GM12864 (cell line): ENCODE data around the gene SERPINA1.

Experiments used
- DNase-seq: peaks from one replicate; pipeline ENCODE4 v3.0.0-alpha.2; 2011; ENCODE audit warnings: low read depth
- H3K4me3 ChIP-seq: 2 replicates; pipeline ENCODE4 v1.5.1; 2011; ENCODE audit warnings: mild to moderate bottlenecking, low read depth, low read length, control low read depth
- TF ChIP-seq, protein P1 (sequence below): IDR thresholded peaks from 2 replicates; pipeline ENCODE4 v1.5.1; 2011; ENCODE audit warnings: low read depth, mild to moderate bottlenecking, moderate library complexity, low read length, control low read depth, inconsistent platforms; ENCODE audit errors: missing control alignments

Gene SERPINA1

DNA sequence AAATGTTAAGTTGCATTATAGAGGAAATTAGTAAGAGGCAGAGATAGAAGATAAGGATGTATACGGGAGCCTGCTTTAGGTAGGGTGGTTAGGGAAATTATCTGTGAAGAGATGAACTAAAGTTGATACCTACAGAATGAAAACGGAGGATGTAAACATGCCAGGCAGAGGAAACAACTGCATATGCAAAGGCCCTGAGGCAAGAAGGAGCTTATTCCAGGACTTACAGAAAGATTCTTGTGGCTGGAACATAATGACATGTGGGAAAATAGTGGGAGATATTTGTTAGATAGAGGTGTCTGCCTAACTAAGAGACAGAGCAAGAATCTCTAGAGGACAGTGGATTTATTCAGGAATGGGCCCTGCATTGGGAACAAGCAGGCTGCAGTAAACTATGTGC lies 16.2 kb upstream of the SERPINA1 start:
- no peak for DNase-seq
- TF ChIP-seq, protein P1, sequence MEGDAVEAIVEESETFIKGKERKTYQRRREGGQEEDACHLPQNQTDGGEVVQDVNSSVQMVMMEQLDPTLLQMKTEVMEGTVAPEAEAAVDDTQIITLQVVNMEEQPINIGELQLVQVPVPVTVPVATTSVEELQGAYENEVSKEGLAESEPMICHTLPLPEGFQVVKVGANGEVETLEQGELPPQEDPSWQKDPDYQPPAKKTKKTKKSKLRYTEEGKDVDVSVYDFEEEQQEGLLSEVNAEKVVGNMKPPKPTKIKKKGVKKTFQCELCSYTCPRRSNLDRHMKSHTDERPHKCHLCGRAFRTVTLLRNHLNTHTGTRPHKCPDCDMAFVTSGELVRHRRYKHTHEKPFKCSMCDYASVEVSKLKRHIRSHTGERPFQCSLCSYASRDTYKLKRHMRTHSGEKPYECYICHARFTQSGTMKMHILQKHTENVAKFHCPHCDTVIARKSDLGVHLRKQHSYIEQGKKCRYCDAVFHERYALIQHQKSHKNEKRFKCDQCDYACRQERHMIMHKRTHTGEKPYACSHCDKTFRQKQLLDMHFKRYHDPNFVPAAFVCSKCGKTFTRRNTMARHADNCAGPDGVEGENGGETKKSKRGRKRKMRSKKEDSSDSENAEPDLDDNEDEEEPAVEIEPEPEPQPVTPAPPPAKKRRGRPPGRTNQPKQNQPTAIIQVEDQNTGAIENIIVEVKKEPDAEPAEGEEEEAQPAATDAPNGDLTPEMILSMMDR = no peak
- no peak overlapping the region for H3K4me3 ChIP-seq

DNA sequence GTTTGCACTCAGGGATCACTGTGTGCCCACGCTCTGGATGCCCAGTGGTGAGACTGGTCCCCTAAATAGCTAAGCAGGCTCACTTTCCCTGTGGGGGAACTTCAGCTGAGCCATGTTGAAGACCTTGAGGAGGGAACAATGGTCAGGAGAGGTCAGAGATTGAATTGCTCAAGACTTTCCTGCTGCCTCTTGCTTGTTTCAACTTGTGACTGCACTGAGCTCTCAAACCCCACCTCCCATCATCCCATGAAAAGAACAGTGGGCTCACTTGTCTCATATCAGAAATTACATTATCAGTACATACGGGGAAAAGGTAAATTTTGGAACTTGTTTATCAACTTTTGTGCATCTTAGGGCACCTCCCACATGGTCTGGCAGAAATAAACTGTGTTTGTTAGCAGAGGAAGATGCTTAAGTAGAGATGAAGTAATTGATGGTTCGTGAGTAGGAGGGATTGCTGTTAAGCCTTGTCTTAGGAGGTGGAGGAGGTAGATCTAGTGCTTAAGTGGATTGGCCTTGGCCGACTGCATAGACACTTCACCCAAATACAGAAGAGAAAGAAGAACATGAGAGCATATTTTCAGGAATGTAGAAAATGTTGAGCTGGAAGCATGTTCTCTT lies 15.0 kb upstream of the SERPINA1 start:
- DNase-seq = no peak
- TF ChIP-seq, protein P1 = no peak
- no peak overlapping the region for H3K4me3 ChIP-seq

DNA sequence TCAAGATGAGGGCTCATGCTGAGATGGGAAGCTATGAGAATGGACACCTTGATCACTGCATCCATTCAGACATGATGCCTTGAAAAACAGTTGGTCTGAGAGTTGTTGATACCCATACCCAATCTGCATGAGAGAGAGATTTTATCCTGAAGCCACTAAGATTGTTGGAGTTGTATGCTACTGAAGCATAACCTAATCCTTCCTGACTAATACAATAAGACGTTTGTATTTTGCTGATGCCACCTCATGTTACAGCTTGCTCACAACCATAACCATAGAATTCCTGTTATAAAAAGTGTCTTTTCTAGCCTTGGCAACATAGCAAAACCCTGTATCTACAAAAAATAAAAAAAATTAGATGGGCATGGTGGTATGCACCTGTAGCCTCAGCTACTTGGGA lies 12.7 kb upstream of the SERPINA1 start:
- TF ChIP-seq, protein P1 = no peak
- DNase-seq = no peak
- no peak overlapping the region for H3K4me3 ChIP-seq

DNA sequence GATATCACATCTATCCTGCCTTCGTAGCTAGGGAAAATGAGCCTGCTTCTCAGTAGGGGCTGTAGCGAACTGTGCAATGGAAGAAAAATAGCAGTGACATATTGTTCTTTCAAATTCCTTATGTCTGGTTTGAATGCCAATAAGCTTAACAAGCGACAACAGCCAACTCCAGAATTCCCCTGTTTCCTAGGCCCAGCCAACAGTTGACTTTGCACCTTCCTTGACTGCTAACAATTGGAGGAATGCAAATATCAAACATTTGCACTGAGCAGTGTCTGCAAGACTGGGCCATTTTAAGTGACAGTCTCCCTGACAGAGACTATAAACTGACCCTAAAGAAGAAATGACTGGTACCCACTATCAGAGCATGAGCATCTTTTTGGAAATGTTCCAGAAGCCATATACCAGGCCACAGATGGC lies 12.0 kb upstream of the SERPINA1 start:
- DNase-seq = no peak
- no peak overlapping the region for H3K4me3 ChIP-seq
- TF ChIP-seq, protein P1 = no peak

DNA sequence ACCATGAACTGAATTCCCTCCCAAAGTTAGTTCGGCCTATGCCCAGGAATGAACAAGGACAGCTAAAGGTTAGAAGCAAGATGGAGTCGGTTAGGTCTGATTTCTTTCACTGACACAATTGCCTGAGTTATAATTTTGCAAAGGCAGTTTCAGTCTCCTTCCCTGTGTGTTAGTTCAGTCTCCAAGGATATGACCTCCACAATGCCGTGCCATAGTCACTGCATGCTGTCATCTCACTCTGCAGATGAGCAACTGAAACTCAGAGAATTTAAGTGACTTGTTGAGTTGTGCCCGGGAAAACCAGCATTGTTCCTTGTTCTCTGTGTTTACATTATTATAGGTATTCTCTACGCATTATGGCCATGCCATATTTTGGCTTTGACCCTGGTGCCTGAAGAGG lies 10.1 kb upstream of the SERPINA1 start:
- no peak overlapping the region for H3K4me3 ChIP-seq
- TF ChIP-seq, protein P1 = no peak
- no peak for DNase-seq

DNA sequence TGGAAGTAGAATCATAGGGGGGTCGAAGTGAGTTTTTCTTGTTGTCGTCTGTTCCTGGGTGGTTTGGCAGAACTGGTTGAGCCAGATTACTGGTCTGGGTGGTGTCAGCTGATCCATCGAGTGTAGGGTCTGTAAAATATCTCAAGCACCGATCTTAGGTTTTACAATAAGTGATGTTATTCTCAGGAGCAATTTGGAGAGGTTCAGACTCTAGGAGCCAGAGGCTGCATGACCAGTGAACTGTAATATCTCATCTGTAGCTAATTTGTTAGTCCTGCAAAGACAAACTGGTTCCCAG lies 9.7 kb upstream of the SERPINA1 start:
- DNase-seq = no peak
- H3K4me3 ChIP-seq = no peak overlapping the region
- TF ChIP-seq, protein P1 = no peak

DNA sequence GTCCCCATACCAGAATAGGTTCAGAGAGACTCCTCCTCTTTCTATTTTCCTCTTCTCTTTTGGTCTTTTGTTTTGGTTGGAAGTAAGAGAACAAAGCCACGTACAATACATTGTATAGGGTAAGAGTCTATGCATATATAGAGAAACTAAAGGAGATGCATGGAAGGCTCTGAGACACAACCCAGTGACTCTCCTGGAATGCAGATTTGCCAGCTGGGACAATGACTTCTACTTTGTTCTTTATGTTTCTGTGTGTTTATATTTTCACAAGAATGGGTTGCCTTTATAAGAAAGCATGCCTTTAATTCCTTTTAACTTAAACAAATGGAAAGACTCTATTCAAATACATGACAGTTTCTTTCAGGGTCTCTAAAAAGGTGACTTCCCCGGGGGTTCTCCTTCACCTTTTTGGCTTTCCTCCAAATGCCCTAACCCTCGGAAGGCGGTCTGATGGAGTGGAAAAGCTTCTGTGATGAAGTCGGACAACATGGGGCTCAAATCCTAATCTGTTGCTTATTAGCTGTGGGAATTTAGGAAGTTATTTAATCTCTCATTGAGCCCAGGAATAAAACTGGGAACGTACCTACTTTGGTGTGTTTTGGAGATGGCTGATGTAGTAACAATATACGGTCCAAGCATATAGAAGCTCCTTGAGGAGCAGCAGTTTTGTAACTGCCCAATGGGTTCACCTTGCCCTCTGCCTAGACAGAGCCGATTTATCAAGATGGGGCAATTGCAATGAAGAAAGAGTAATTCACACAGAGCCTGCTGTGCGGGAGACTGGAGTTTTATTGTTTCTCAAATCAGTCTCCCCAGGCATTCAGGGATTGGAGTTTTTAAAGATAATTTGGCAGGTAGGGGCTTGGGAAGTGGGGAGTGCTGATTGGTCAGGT lies 9.1 kb upstream of the SERPINA1 start:
- TF ChIP-seq, protein P1 = no peak
- no peak for DNase-seq
- H3K4me3 ChIP-seq = no peak overlapping the region
